Skeletal muscle tissue (tissue), 4 donors: Measurements from ENCODE around the gene XPNPEP3. TPM values are rescaled to one million over a fixed set of nuclear protein-coding genes. Genes with fewer than 3 reads are reported as not detected.
"Not testable (repeated sequence)": the region's sequence is repeated elsewhere in the genome, so short reads cannot be mapped to it uniquely, and the experiment has no call there.

Experiments used
- H3K27ac ChIP-seq: one replicate; pipeline ENCODE4 v1.7.0; 2013; ENCODE audit warnings: mild to moderate bottlenecking, low read depth, low read length, inconsistent platforms
- H3K27me3 ChIP-seq, 3 donors: one replicate each; pipeline ENCODE4 v1.7.0; 2013; ENCODE audit warnings: low read length in 3 of 3; ENCODE audit not compliant: control insufficient read depth in 3 of 3, insufficient read depth in 3 of 3
- H3K36me3 ChIP-seq, 3 donors: one replicate each; pipeline ENCODE4 v1.7.0; 2013; ENCODE audit warnings: low read length in 3 of 3; ENCODE audit not compliant: control insufficient read depth in 3 of 3, insufficient read depth in 3 of 3
- H3K4me1 ChIP-seq, 3 donors: one replicate each; pipeline ENCODE4 v1.7.0; 2013; ENCODE audit warnings: low read length in 3 of 3, mild to moderate bottlenecking in 3 of 3; ENCODE audit not compliant: control insufficient read depth in 3 of 3, insufficient read depth in 3 of 3
- H3K4me3 ChIP-seq, 3 donors: one replicate each; pipeline ENCODE4 v1.7.0; 2013; ENCODE audit warnings: low read length in 3 of 3
- H3K9ac ChIP-seq, 3 donors: one replicate each; pipeline ENCODE4 v1.7.0; 2013; ENCODE audit warnings: low read length in 3 of 3, mild to moderate bottlenecking in 3 of 3, moderate library complexity in 2 of 3, low read depth in 1 of 3
- H3K9me3 ChIP-seq, 3 donors: one replicate each; pipeline ENCODE4 v1.7.0; 2013; ENCODE audit warnings: low read length in 3 of 3; ENCODE audit not compliant: control insufficient read depth in 3 of 3
- total RNA-seq: library from RNA; depleted of rRNA; stranded (reverse); fragments of >200 nt; gene quantifications from one replicate; pipeline ENCODE4 v1.2.3, GENCODE V29; 2014
- donor health status: Osteomylitis.

XPNPEP3 gene
- total RNA-seq, 1 donor from 2014 or later, result 8.9 TPM

GRCh38 chr22:40826292-40826691 lies 30.7 kb upstream of the XPNPEP3 start:
- H3K4me1 ChIP-seq, H3K4me3 ChIP-seq, H3K9me3 ChIP-seq, H3K27ac ChIP-seq, H3K27me3 ChIP-seq, H3K9ac ChIP-seq: not testable (repeated sequence)
- peaks cover 12 to 45% (median 44%) of the 10 kb centered on the region in 3 donors for H3K36me3 ChIP-seq

GRCh38 chr22:40826984-40827741 lies 29.8 kb upstream of the XPNPEP3 start:
- H3K4me3 ChIP-seq, result no peak overlapping the region
- peaks cover 14 to 53% (median 49%) of the 10 kb centered on the region in 3 donors for H3K36me3 ChIP-seq
- peaks cover 0 to 3% (median 0%) of the 10 kb centered on the region in 3 donors for H3K4me1 ChIP-seq
- no peak overlapping the region for H3K27ac ChIP-seq
- no peak overlapping the region for H3K9ac ChIP-seq
- no peaks in the 10 kb centered on the region for H3K9me3 ChIP-seq
- H3K27me3 ChIP-seq, result no peaks in the 10 kb centered on the region

GRCh38 chr22:40829131-40829530 lies 27.8 kb upstream of the XPNPEP3 start:
- peaks cover 0 to 3% (median 0%) of the 10 kb centered on the region in 3 donors for H3K4me1 ChIP-seq
- no peaks in the 10 kb centered on the region for H3K27me3 ChIP-seq
- H3K9ac ChIP-seq, result no peak overlapping the region
- H3K36me3 ChIP-seq, result peaks cover 16 to 57% (median 46%) of the 10 kb centered on the region in 3 donors
- no peak overlapping the region for H3K4me3 ChIP-seq
- H3K9me3 ChIP-seq, result no peaks in the 10 kb centered on the region
- H3K27ac ChIP-seq, result no peak overlapping the region

GRCh38 chr22:40834619-40835018 lies 22.3 kb upstream of the XPNPEP3 start:
- H3K4me3 ChIP-seq, result no peak overlapping the region
- H3K9me3 ChIP-seq, result no peaks in the 10 kb centered on the region
- peaks cover 0 to 7% (median 4%) of the 10 kb centered on the region in 3 donors for H3K4me1 ChIP-seq
- no peak overlapping the region for H3K9ac ChIP-seq
- no peak overlapping the region for H3K27ac ChIP-seq
- H3K27me3 ChIP-seq, result no peaks in the 10 kb centered on the region
- H3K36me3 ChIP-seq, result peaks cover 13 to 69% (median 55%) of the 10 kb centered on the region in 3 donors

- H3K9me3 ChIP-seq, result no peaks in the 10 kb centered on the region
- H3K4me3 ChIP-seq, result no peak overlapping the region
- H3K4me1 ChIP-seq, result peaks cover 0 to 4% (median 4%) of the 10 kb centered on the region in 3 donors
- H3K36me3 ChIP-seq, result peaks cover 7 to 59% (median 41%) of the 10 kb centered on the region in 3 donors
- no peak overlapping the region for H3K27ac ChIP-seq
- H3K9ac ChIP-seq, result no peak overlapping the region
- H3K27me3 ChIP-seq, result no peaks in the 10 kb centered on the region
Measured at GRCh38 chr22:40838486-40838885, 18.5 kb upstream of the XPNPEP3 start.

GRCh38 chr22:40844951-40845350 lies 12.0 kb upstream of the XPNPEP3 start:
- Histone ChIP-seq H3K36me3 (peaks cover 20 to 58% (median 30%) of the 10 kb centered on the region in 3 donors), H3K4me1 (peaks cover 0 to under 1% (median 0%) of the 10 kb centered on the region in 3 donors), H3K4me3 (no peak overlapping the region), H3K9me3 (no peaks in the 10 kb centered on the region), H3K9ac (no peak overlapping the region), H3K27ac (no peak overlapping the region), H3K27me3 (no peaks in the 10 kb centered on the region)

- not testable (repeated sequence) for H3K27ac ChIP-seq, H3K27me3 ChIP-seq, H3K4me1 ChIP-seq, H3K9me3 ChIP-seq, H3K4me3 ChIP-seq, H3K9ac ChIP-seq
- peaks cover 19 to 55% (median 29%) of the 10 kb centered on the region in 3 donors for H3K36me3 ChIP-seq
Measured at GRCh38 chr22:40845816-40846215, 11.1 kb upstream of the XPNPEP3 start.

GRCh38 chr22:40853333-40853732 lies 3.6 kb upstream of the XPNPEP3 start:
- H3K9me3 ChIP-seq, result no peaks in the 10 kb centered on the region
- no peaks in the 10 kb centered on the region for H3K27me3 ChIP-seq
- H3K36me3 ChIP-seq, result peaks cover 5 to 14% (median 10%) of the 10 kb centered on the region in 3 donors
- peak overlapping the region in 2 of 3 donors; percentile 20 to 27 for H3K9ac ChIP-seq
- no peak overlapping the region for H3K27ac ChIP-seq
- H3K4me1 ChIP-seq, result peaks cover 36 to 53% (median 47%) of the 10 kb centered on the region in 3 donors
- no peak overlapping the region for H3K4me3 ChIP-seq

GRCh38 chr22:40853961-40854360 lies 3.0 kb upstream of the XPNPEP3 start:
- peaks cover 37 to 53% (median 47%) of the 10 kb centered on the region in 3 donors for H3K4me1 ChIP-seq
- no peaks in the 10 kb centered on the region for H3K27me3 ChIP-seq
- no peaks in the 10 kb centered on the region for H3K9me3 ChIP-seq
- H3K9ac ChIP-seq, result peak overlapping the region in 2 of 3 donors; percentile 23 to 51
- no peak overlapping the region for H3K27ac ChIP-seq
- H3K4me3 ChIP-seq, result peak overlapping the region in 1 of 3 donors; percentile 49
- H3K36me3 ChIP-seq, result peaks cover 3 to 8% (median 6%) of the 10 kb centered on the region in 3 donors
